HG02642 (cell line): ENCODE measurements around the gene RIPPLY1.

Source experiments
- ATAC-seq: cut with Tn5 transposase; IDR thresholded peaks from one replicate; pipeline ENCODE4 v1.9.1; 2021; ENCODE audit warnings: mild to moderate bottlenecking; ENCODE audit not compliant: unreplicated experiment, poor library complexity

Gene RIPPLY1

GRCh38 chrX:106903291-106903824 lies at the start of gene RIPPLY1:
RIPPLY1 (minus strand) TSS chrX:106903341; CDS start chrX:106903287, 54 bp downstream.
- no peak for ATAC-seq

GRCh38 chrX:106952538-106952937 lies 49.4 kb upstream of the RIPPLY1 start:
- ATAC-seq = no peak

GRCh38 chrX:106952089-106952488 lies 48.9 kb upstream of the RIPPLY1 start:
- ATAC-seq = no peak

GRCh38 chrX:106951230-106951629 lies 48.1 kb upstream of the RIPPLY1 start:
- ATAC-seq = no peak

GRCh38 chrX:106950381-106950780 lies 47.2 kb upstream of the RIPPLY1 start:
- ATAC-seq = no peak

- no peak for ATAC-seq
Observed at GRCh38 chrX:106949366-106949765, 46.2 kb upstream of the RIPPLY1 start.

- no peak for ATAC-seq
Observed at GRCh38 chrX:106948641-106949040, 45.5 kb upstream of the RIPPLY1 start.

- no peak for ATAC-seq
Observed at GRCh38 chrX:106946464-106946863, 43.3 kb upstream of the RIPPLY1 start.

- no peak for ATAC-seq
Observed at GRCh38 chrX:106940068-106940467, 36.9 kb upstream of the RIPPLY1 start.

- no peak for ATAC-seq
Observed at GRCh38 chrX:106939566-106939965, 36.4 kb upstream of the RIPPLY1 start.

- no peak for ATAC-seq
Observed at GRCh38 chrX:106936246-106936645, 33.1 kb upstream of the RIPPLY1 start.

- no peak for ATAC-seq
Observed at GRCh38 chrX:106935175-106935574, 32.0 kb upstream of the RIPPLY1 start.

- no peak for ATAC-seq
Observed at GRCh38 chrX:106933538-106933961, 30.4 kb upstream of the RIPPLY1 start.

GRCh38 chrX:106932960-106933537 lies 29.9 kb upstream of the RIPPLY1 start:
- ATAC-seq = no peak

- ATAC-seq = no peak
Observed at GRCh38 chrX:106932492-106932923, 29.4 kb upstream of the RIPPLY1 start.

- ATAC-seq = no peak
Observed at GRCh38 chrX:106931831-106932491, 28.8 kb upstream of the RIPPLY1 start.

- ATAC-seq = no peak
Observed at GRCh38 chrX:106928227-106928626, 25.1 kb upstream of the RIPPLY1 start.

- ATAC-seq = no peak
Observed at GRCh38 chrX:106927700-106928099, 24.6 kb upstream of the RIPPLY1 start.

- ATAC-seq = no peak
Observed at GRCh38 chrX:106927023-106927422, 23.9 kb upstream of the RIPPLY1 start.

GRCh38 chrX:106921637-106922036 lies 18.5 kb upstream of the RIPPLY1 start:
- no peak for ATAC-seq

GRCh38 chrX:106919932-106920452 lies 16.9 kb upstream of the RIPPLY1 start, which contains the start of gene CLDN2:
CLDN2 (plus strand) TSS chrX:106920402; CDS start chrX:106928229, 7,827 bp downstream.
- ATAC-seq = no peak
